Measurements from ENCODE around the gene TXNDC9.
"Not testable (repeated sequence)": the region's sequence is repeated elsewhere in the genome, so short reads cannot be mapped to it uniquely, and the experiment has no call there.

Gene TXNDC9

GRCh38 chr2:99335911-99336803, at the start of gene TXNDC9:
Gene TXNDC9, minus strand, starts transcription at chr2:99336333. Its CDS starts 3,123 bp downstream, at chr2:99333210.
- DNase-seq (ENCODE audit: low read depth) = peak; percentile 96

- DNase-seq (ENCODE audit: low read depth) = no peak
Measured at GRCh38 chr2:99382143-99382542, 46.0 kb upstream of the TXNDC9 start.

GRCh38 chr2:99380376-99381010, 44.4 kb upstream of the TXNDC9 start:
- DNase-seq (ENCODE audit: low read depth) = no peak

- no peak for DNase-seq (ENCODE audit: low read depth)
Measured at GRCh38 chr2:99377879-99378278, 41.7 kb upstream of the TXNDC9 start.

- DNase-seq (ENCODE audit: low read depth) = no peak
Measured at GRCh38 chr2:99376254-99376864, 40.2 kb upstream of the TXNDC9 start.

GRCh38 chr2:99374747-99375146, 38.6 kb upstream of the TXNDC9 start:
- DNase-seq (ENCODE audit: low read depth) = no peak

GRCh38 chr2:99373144-99373543, 37.0 kb upstream of the TXNDC9 start:
- no peak for DNase-seq (ENCODE audit: low read depth)

GRCh38 chr2:99368854-99369253, 32.7 kb upstream of the TXNDC9 start:
- DNase-seq (ENCODE audit: low read depth) = not testable (repeated sequence)

GRCh38 chr2:99365661-99366060, 29.5 kb upstream of the TXNDC9 start:
- DNase-seq (ENCODE audit: low read depth) = no peak

GRCh38 chr2:99356853-99357252, 20.7 kb upstream of the TXNDC9 start:
- no peak for DNase-seq (ENCODE audit: low read depth)

GRCh38 chr2:99354825-99355224, 18.7 kb upstream of the TXNDC9 start:
- not testable (repeated sequence) for DNase-seq (ENCODE audit: low read depth)

- DNase-seq (ENCODE audit: low read depth) = no peak
Measured at GRCh38 chr2:99354070-99354469, 17.9 kb upstream of the TXNDC9 start.

- no peak for DNase-seq (ENCODE audit: low read depth)
Measured at GRCh38 chr2:99350194-99350593, 14.1 kb upstream of the TXNDC9 start.

GRCh38 chr2:99348173-99348572, 12.0 kb upstream of the TXNDC9 start:
- no peak for DNase-seq (ENCODE audit: low read depth)

GRCh38 chr2:99346218-99346617, 10.1 kb upstream of the TXNDC9 start:
- no peak for DNase-seq (ENCODE audit: low read depth)

- not testable (repeated sequence) for DNase-seq (ENCODE audit: low read depth)
Measured at GRCh38 chr2:99345446-99345845, 9.3 kb upstream of the TXNDC9 start.

GRCh38 chr2:99342536-99342935, 6.4 kb upstream of the TXNDC9 start:
- no peak for DNase-seq (ENCODE audit: low read depth)

GRCh38 chr2:99340669-99341236, 4.6 kb upstream of the TXNDC9 start:
- DNase-seq (ENCODE audit: low read depth) = no peak

- no peak for DNase-seq (ENCODE audit: low read depth)
Measured at GRCh38 chr2:99338029-99338585, 2.0 kb upstream of the TXNDC9 start.

GRCh38 chr2:99337113-99338028, 1.2 kb upstream of the TXNDC9 start, which contains the start of gene EIF5B:
Gene EIF5B, plus strand, starts transcription at chr2:99337389. Its CDS starts 166 bp downstream, at chr2:99337555.
- DNase-seq (ENCODE audit: low read depth) = peak; percentile 92

- no peak for DNase-seq (ENCODE audit: low read depth)
Measured at GRCh38 chr2:99336804-99337112, 625 bp upstream of the TXNDC9 start.
